ENCODE results near the gene STK10.

The STK10 gene

DNA sequence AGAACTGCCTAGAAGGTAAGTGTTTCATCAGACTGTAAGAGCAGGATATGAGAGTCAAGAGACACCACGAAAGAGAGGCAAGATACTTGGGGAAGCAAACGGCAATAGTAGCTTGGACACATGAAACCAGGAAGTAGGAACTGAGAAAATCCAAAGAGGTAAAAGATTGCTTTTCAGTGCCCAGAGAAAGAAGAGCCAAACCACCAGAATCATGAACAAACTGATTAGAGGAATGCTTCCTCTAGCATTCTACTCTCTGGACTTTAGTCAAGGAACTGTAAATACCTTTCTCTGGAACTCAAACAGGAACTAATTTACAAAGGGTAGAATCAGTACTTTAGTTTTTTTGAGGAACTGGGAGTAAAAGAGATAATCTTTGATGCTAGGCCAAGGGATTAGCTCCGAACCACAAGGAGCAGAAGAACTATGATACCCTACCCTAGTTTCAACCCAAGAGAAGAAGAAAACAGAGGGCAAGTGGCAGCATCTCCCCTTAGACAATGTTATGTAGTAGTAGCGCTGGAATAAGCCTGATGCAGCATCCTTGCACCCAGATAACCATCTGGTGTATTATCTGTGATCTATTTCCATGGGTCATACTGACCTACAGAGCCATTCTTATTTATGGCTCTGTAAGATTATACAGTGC lies 47.2 kb upstream of the STK10 start:
- ATAC-seq = no peak; the same call in 2 of the 3 replicates
- TF ChIP-seq ZFP30 (CRISPR knock-in tag; IDR thresholded peaks at IDR 0.05) (0 out of 2 replicates have a peak, but pooled peaks have one; percentile 27), OSR1 (CRISPR knock-in tag; IDR thresholded peaks at IDR 0.05) (no peak), ISL1 (CRISPR knock-in tag; IDR thresholded peaks at IDR 0.05) (no peak), TCF4 (CRISPR knock-in tag; IDR thresholded peaks at IDR 0.05; ENCODE audit: borderline replicate concordance) (no peak), ZNF70 (CRISPR knock-in tag; IDR thresholded peaks at IDR 0.05) (no peak), TOX (CRISPR knock-in tag; IDR thresholded peaks at IDR 0.05; ENCODE audit: borderline replicate concordance) (no peak)
- TF ChIP-seq, protein P1, sequence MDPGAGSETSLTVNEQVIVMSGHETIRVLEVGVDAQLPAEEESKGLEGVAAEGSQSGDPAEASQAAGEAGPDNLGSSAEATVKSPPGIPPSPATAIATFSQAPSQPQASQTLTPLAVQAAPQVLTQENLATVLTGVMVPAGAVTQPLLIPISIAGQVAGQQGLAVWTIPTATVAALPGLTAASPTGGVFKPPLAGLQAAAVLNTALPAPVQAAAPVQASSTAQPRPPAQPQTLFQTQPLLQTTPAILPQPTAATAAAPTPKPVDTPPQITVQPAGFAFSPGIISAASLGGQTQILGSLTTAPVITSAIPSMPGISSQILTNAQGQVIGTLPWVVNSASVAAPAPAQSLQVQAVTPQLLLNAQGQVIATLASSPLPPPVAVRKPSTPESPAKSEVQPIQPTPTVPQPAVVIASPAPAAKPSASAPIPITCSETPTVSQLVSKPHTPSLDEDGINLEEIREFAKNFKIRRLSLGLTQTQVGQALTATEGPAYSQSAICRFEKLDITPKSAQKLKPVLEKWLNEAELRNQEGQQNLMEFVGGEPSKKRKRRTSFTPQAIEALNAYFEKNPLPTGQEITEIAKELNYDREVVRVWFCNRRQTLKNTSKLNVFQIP (CRISPR knock-in tag; IDR thresholded peaks at IDR 0.05; ENCODE audit: borderline replicate concordance, low read depth) = no peak

DNA sequence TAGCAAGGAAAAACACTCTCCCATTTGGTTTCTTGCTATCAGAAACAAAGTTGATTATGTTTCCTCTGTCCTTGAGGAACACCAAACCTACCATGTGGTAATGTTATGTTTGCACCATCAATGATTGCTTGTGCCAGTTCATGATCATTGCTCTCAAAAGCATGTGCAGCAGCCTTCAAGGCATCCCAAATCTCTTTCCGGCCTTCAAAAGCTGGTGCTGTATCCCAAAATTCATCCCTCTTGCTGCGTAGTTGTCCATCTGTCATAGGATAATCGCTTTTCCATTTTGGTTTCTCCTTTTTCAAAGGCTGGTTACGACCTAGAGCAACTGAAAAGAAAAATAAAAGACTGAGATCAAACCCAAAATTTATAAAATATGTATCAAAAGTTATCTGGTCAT lies 46.0 kb upstream of the STK10 start:
- no peak for ATAC-seq
- TF ChIP-seq ZC3H10 (CRISPR knock-in tag; IDR thresholded peaks at IDR 0.05) (no peak), ESRRG (CRISPR knock-in tag; IDR thresholded peaks at IDR 0.05) (no peak), RARB (CRISPR knock-in tag; IDR thresholded peaks at IDR 0.05) (no peak), CSDC2 (CRISPR knock-in tag; IDR thresholded peaks at IDR 0.05) (no peak), SNAI2 (CRISPR knock-in tag; IDR thresholded peaks at IDR 0.05) (no peak), ARNTL (CRISPR knock-in tag; IDR thresholded peaks at IDR 0.05; ENCODE audit: borderline replicate concordance, low read depth) (no peak), ZNF8 (CRISPR knock-in tag; IDR thresholded peaks at IDR 0.05) (no peak), ISL1 (CRISPR knock-in tag; IDR thresholded peaks at IDR 0.05) (no peak), PPARA (CRISPR knock-in tag; IDR thresholded peaks at IDR 0.05; ENCODE audit: borderline replicate concordance) (no peak), ZFP30 (CRISPR knock-in tag; IDR thresholded peaks at IDR 0.05) (no peak), ZNF70 (CRISPR knock-in tag; IDR thresholded peaks at IDR 0.05) (no peak), ZNF565 (CRISPR knock-in tag; conservative IDR thresholded peaks at IDR 0.05; ENCODE audit: low read depth) (no peak), TOX (CRISPR knock-in tag; IDR thresholded peaks at IDR 0.05; ENCODE audit: borderline replicate concordance) (no peak), OSR1 (CRISPR knock-in tag; IDR thresholded peaks at IDR 0.05) (no peak)
- TF ChIP-seq, protein P2, sequence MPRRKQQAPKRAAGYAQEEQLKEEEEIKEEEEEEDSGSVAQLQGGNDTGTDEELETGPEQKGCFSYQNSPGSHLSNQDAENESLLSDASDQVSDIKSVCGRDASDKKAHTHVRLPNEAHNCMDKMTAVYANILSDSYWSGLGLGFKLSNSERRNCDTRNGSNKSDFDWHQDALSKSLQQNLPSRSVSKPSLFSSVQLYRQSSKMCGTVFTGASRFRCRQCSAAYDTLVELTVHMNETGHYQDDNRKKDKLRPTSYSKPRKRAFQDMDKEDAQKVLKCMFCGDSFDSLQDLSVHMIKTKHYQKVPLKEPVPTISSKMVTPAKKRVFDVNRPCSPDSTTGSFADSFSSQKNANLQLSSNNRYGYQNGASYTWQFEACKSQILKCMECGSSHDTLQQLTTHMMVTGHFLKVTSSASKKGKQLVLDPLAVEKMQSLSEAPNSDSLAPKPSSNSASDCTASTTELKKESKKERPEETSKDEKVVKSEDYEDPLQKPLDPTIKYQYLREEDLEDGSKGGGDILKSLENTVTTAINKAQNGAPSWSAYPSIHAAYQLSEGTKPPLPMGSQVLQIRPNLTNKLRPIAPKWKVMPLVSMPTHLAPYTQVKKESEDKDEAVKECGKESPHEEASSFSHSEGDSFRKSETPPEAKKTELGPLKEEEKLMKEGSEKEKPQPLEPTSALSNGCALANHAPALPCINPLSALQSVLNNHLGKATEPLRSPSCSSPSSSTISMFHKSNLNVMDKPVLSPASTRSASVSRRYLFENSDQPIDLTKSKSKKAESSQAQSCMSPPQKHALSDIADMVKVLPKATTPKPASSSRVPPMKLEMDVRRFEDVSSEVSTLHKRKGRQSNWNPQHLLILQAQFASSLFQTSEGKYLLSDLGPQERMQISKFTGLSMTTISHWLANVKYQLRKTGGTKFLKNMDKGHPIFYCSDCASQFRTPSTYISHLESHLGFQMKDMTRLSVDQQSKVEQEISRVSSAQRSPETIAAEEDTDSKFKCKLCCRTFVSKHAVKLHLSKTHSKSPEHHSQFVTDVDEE (CRISPR knock-in tag; IDR thresholded peaks at IDR 0.05) = no peak
- TF ChIP-seq, protein P3, sequence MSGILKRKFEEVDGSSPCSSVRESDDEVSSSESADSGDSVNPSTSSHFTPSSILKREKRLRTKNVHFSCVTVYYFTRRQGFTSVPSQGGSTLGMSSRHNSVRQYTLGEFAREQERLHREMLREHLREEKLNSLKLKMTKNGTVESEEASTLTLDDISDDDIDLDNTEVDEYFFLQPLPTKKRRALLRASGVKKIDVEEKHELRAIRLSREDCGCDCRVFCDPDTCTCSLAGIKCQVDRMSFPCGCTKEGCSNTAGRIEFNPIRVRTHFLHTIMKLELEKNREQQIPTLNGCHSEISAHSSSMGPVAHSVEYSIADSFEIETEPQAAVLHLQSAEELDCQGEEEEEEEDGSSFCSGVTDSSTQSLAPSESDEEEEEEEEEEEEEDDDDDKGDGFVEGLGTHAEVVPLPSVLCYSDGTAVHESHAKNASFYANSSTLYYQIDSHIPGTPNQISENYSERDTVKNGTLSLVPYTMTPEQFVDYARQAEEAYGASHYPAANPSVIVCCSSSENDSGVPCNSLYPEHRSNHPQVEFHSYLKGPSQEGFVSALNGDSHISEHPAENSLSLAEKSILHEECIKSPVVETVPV (CRISPR knock-in tag; IDR thresholded peaks at IDR 0.05) = no peak
- TF ChIP-seq, protein P1 (CRISPR knock-in tag; IDR thresholded peaks at IDR 0.05; ENCODE audit: borderline replicate concordance, low read depth) = no peak

DNA sequence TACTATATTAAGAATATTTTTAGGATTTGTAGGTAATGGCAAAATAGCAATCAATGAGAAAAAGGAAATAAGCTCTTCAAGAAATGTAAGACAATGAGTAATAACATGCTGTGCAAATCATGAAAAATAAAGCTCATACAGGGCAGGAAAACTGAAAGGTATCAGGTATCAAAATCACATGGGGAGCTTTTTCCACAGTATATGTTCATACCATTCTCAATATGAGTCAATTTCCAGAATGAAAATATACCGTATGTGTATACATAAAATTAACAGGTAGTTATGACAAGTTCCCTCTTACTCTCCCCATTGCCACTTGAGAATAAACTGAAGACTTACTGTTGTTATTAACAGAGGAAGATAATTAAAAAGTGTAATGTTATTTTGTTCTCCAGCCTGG lies 41.9 kb upstream of the STK10 start:
- no peak for ATAC-seq
- no peak for TF ChIP-seq BACH2 (CRISPR knock-in tag; IDR thresholded peaks at IDR 0.05; ENCODE audit: borderline replicate concordance)
- no peak for TF ChIP-seq ZFP3 (CRISPR knock-in tag; IDR thresholded peaks at IDR 0.05)
- no peak for TF ChIP-seq PPARA (CRISPR knock-in tag; IDR thresholded peaks at IDR 0.05; ENCODE audit: borderline replicate concordance)
- TF ChIP-seq, protein P3 (CRISPR knock-in tag; IDR thresholded peaks at IDR 0.05) = no peak
- no peak for TF ChIP-seq ZC3H10 (CRISPR knock-in tag; IDR thresholded peaks at IDR 0.05)
- no peak for TF ChIP-seq TOX (CRISPR knock-in tag; IDR thresholded peaks at IDR 0.05; ENCODE audit: borderline replicate concordance)
- no peak for TF ChIP-seq TCF4 (CRISPR knock-in tag; IDR thresholded peaks at IDR 0.05; ENCODE audit: borderline replicate concordance)
- no peak for TF ChIP-seq ZFP30 (CRISPR knock-in tag; IDR thresholded peaks at IDR 0.05)
- TF ChIP-seq, protein P4, sequence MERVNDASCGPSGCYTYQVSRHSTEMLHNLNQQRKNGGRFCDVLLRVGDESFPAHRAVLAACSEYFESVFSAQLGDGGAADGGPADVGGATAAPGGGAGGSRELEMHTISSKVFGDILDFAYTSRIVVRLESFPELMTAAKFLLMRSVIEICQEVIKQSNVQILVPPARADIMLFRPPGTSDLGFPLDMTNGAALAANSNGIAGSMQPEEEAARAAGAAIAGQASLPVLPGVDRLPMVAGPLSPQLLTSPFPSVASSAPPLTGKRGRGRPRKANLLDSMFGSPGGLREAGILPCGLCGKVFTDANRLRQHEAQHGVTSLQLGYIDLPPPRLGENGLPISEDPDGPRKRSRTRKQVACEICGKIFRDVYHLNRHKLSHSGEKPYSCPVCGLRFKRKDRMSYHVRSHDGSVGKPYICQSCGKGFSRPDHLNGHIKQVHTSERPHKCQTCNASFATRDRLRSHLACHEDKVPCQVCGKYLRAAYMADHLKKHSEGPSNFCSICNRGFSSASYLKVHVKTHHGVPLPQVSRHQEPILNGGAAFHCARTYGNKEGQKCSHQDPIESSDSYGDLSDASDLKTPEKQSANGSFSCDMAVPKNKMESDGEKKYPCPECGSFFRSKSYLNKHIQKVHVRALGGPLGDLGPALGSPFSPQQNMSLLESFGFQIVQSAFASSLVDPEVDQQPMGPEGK (CRISPR knock-in tag; IDR thresholded peaks at IDR 0.05; ENCODE audit: borderline replicate concordance) = no peak
- TF ChIP-seq, protein P5, sequence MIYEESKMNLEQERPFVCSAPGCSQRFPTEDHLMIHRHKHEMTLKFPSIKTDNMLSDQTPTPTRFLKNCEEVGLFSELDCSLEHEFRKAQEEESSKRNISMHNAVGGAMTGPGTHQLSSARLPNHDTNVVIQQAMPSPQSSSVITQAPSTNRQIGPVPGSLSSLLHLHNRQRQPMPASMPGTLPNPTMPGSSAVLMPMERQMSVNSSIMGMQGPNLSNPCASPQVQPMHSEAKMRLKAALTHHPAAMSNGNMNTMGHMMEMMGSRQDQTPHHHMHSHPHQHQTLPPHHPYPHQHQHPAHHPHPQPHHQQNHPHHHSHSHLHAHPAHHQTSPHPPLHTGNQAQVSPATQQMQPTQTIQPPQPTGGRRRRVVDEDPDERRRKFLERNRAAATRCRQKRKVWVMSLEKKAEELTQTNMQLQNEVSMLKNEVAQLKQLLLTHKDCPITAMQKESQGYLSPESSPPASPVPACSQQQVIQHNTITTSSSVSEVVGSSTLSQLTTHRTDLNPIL (CRISPR knock-in tag; IDR thresholded peaks at IDR 0.05; ENCODE audit: low read depth) = no peak
- TF ChIP-seq ISL1 (CRISPR knock-in tag; IDR thresholded peaks at IDR 0.05) = no peak
- no peak for TF ChIP-seq ESRRG (CRISPR knock-in tag; IDR thresholded peaks at IDR 0.05)
- TF ChIP-seq ZNF70 (CRISPR knock-in tag; IDR thresholded peaks at IDR 0.05) = no peak
- no peak for TF ChIP-seq ARNTL (CRISPR knock-in tag; IDR thresholded peaks at IDR 0.05; ENCODE audit: borderline replicate concordance, low read depth)
